Parathyroid adenoma (tissue), 2 donors: ENCODE results near the gene KRTAP10-1.
A peak's percentile ranks its signal among the peaks of the same experiment; 100 is the strongest.

Source experiments
- H2AFZ ChIP-seq: fragments of 300-600 bp; sonication (generic); one replicate; pipeline ENCODE4 v1.7.0; 2017; ENCODE audit warnings: antibody characterized with exemption, mild to moderate bottlenecking
- H3K27ac ChIP-seq: fragments of 300-600 bp; sonication (generic); one replicate; pipeline ENCODE4 v1.7.0; 2017
- H3K27me3 ChIP-seq: fragments of 300-600 bp; sonication (generic); one replicate; pipeline ENCODE4 v1.7.0; 2017; ENCODE audit warnings: low read length; ENCODE audit not compliant: control insufficient read depth, insufficient read depth
- H3K36me3 ChIP-seq: fragments of 300-600 bp; sonication (generic); one replicate; pipeline ENCODE4 v1.7.0; 2017; ENCODE audit warnings: low read length; ENCODE audit not compliant: control insufficient read depth, insufficient read depth
- H3K4me1 ChIP-seq: fragments of 300-600 bp; sonication (generic); one replicate; pipeline ENCODE4 v1.7.0; 2017; ENCODE audit warnings: control low read depth
- H3K4me2 ChIP-seq: fragments of 300-600 bp; sonication (generic); one replicate; pipeline ENCODE4 v1.7.0; 2017; ENCODE audit warnings: low read length
- H3K4me3 ChIP-seq: fragments of 300-600 bp; sonication (generic); one replicate; pipeline ENCODE4 v1.7.0; 2017; ENCODE audit warnings: low read depth, low read length
- H3K79me2 ChIP-seq: fragments of 300-600 bp; sonication (generic); one replicate; pipeline ENCODE4 v1.7.0; 2017; ENCODE audit warnings: control low read depth
- H3K9ac ChIP-seq: fragments of 300-600 bp; sonication (generic); one replicate; pipeline ENCODE4 v1.7.0; 2017; ENCODE audit warnings: mild to moderate bottlenecking
- H3K9me3 ChIP-seq: fragments of 300-600 bp; sonication (generic); one replicate; pipeline ENCODE4 v1.7.0; 2017; ENCODE audit warnings: low read length; ENCODE audit not compliant: control insufficient read depth
- CTCF ChIP-seq: fragments of 300-600 bp; sonication (generic); IDR thresholded peaks from one replicate; pipeline ENCODE4 v1.7.0; 2017; ENCODE audit warnings: antibody characterized with exemption, mild to moderate bottlenecking
- donor health status: primary hyperparathyroidism.

The KRTAP10-1 gene

DNA sequence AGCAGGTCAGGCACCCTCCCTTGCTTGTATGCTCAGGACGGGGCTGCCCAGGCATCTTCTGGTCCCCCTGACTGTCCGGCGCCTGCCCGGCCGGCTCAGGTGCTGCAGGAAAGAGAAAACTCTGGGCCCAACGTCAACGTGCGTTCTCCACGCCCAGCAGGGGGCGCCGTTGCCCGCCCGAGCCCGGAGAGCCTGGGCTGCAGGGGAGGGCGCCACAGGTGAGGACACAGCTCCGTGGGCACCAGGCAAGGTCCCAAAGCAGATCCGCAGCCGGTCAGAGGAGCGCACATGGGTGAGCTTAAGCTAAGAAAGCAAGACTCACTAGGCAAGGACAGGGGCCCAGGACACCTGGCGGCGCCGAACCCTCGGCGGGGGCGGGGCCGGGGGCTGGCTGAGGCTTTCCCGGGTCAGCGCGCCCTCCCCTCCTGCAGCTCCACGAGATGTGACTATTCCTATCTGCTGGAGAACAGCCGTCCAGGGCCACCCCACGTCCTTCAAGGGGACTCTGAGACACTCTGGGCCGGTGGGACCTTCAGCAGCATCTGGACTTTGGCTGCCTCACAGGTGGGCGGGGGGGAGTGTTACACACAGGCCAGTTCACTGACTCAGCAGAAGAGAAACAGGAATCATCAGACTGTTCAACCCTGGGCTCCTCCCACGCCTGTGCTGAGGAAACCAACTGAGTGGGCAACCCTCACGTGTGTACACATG, 29.3 kb downstream of the KRTAP10-1 start:
- peak overlapping the region; percentile 11 for H3K4me3 ChIP-seq
- H3K36me3 ChIP-seq, result no peaks in the 10 kb centered on the region
- H3K27me3 ChIP-seq, result no peaks in the 10 kb centered on the region
- TF ChIP-seq CTCF, result peak; percentile 62
- H2AFZ ChIP-seq, result no peak overlapping the region
- H3K9ac ChIP-seq, result no peak overlapping the region
- H3K4me1 ChIP-seq, result no peaks in the 10 kb centered on the region
- no peaks in the 10 kb centered on the region for H3K79me2 ChIP-seq
- no peak overlapping the region for H3K27ac ChIP-seq
- H3K9me3 ChIP-seq, result no peaks in the 10 kb centered on the region
- peak overlapping the region; percentile 68 for H3K4me2 ChIP-seq

GRCh38 chr21:44510109-44510507, 29.9 kb downstream of the KRTAP10-1 start:
- Histone ChIP-seq H3K9ac (no peak overlapping the region), H3K4me2 (peak overlapping the region; percentile 68), H3K4me3 (no peak overlapping the region), H3K27me3 (no peaks in the 10 kb centered on the region), H3K36me3 (no peaks in the 10 kb centered on the region), H3K4me1 (no peaks in the 10 kb centered on the region), H3K79me2 (no peaks in the 10 kb centered on the region), H3K27ac (no peak overlapping the region), H3K9me3 (no peaks in the 10 kb centered on the region), H2AFZ (no peak overlapping the region)
- no peak for TF ChIP-seq CTCF

- Histone ChIP-seq H3K4me1 (no peaks in the 10 kb centered on the region), H3K9ac (no peak overlapping the region), H2AFZ (no peak overlapping the region), H3K4me3 (no peak overlapping the region), H3K4me2 (no peak overlapping the region), H3K9me3 (no peaks in the 10 kb centered on the region), H3K36me3 (no peaks in the 10 kb centered on the region), H3K27ac (no peak overlapping the region), H3K27me3 (no peaks in the 10 kb centered on the region), H3K79me2 (no peaks in the 10 kb centered on the region)
- TF ChIP-seq CTCF, result no peak
Observed at GRCh38 chr21:44509539-44509938, 30.5 kb downstream of the KRTAP10-1 start.

DNA sequence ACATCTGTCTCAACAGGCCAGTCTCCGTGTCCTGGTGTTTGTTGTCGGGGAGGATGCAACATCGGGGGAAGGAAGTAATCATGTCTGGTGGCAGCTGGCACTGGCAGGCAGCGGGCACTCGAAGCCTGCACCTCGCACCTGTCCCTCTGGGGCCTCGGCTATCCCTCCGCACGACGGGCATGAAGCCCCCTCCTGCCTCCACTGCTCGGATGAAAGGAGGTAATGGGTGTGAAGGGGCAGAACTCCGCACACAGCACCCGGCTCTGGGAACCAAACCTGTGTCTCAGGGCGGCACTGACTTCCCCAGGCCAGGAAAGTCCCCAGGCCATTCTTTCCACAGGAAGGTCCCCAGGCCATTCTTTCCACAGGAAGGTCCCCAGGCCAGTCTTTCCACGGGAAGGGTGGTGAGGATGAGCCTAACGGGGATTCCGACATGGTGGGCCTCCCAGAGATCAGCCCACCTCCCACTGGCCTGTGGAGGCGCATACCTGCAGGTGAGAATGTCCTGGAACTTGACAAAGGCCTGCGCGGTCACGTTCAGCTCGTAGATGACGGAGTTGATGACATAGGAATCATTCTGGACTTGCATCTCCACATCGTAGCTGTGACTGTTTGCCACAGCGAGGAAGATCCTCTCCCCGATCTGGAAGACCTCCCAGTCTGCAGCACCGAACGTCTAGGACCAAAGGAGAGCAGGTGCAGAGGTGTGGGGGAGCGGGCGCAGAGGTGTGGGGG, 31.1 kb downstream of the KRTAP10-1 start:
- no peaks in the 10 kb centered on the region for H3K36me3 ChIP-seq
- no peaks in the 10 kb centered on the region for H3K9me3 ChIP-seq
- H3K4me3 ChIP-seq, result no peak overlapping the region
- TF ChIP-seq CTCF, result no peak
- no peak overlapping the region for H3K9ac ChIP-seq
- no peak overlapping the region for H2AFZ ChIP-seq
- no peaks in the 10 kb centered on the region for H3K4me1 ChIP-seq
- H3K4me2 ChIP-seq, result no peak overlapping the region
- no peaks in the 10 kb centered on the region for H3K79me2 ChIP-seq
- no peak overlapping the region for H3K27ac ChIP-seq
- H3K27me3 ChIP-seq, result no peaks in the 10 kb centered on the region

DNA sequence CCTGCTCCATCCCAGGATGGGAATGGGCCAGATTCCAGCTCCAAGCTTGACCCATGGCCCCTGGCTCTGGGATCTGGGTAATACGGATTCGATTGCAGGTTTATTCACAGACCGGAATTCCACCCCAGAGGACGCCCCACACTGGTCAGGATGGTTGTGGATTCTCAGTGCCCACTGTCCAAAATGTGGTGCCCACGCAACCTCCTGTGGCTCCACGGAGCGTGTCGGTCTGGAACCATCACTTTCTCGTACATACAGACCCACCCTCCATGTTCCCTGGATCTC, 31.6 kb downstream of the KRTAP10-1 start:
- no peak overlapping the region for H3K27ac ChIP-seq
- TF ChIP-seq CTCF, result no peak
- H3K27me3 ChIP-seq, result no peaks in the 10 kb centered on the region
- H3K4me3 ChIP-seq, result no peak overlapping the region
- no peaks in the 10 kb centered on the region for H3K4me1 ChIP-seq
- H3K79me2 ChIP-seq, result no peaks in the 10 kb centered on the region
- H3K9me3 ChIP-seq, result no peaks in the 10 kb centered on the region
- no peak overlapping the region for H3K9ac ChIP-seq
- no peak overlapping the region for H3K4me2 ChIP-seq
- H2AFZ ChIP-seq, result no peak overlapping the region
- no peaks in the 10 kb centered on the region for H3K36me3 ChIP-seq
